Measurements from ENCODE around the gene METTL23. TPM values are rescaled to one million over a fixed set of nuclear protein-coding genes. Genes with fewer than 3 reads are reported as not detected.

Gene METTL23
- total RNA-seq, 3 donors from 2014 or later (not counting 1 experiment from before 2014, with no cell fraction given), result 31.9 to 57.7 (median 34.2) TPM

GRCh38 chr17:76775021-76775600, 48.5 kb downstream of the METTL23 start:
- Histone ChIP-seq H3K4me1 (ENCODE audit: control insufficient read depth, insufficient read depth, low read length) (peaks cover 16% of the 10 kb centered on the region), H3K9me3 (ENCODE audit: control insufficient read depth, insufficient read depth, low read length) (no peaks in the 10 kb centered on the region), H3K4me3 (ENCODE audit: low read length) (no peak overlapping the region), H3K36me3 (ENCODE audit: control insufficient read depth, insufficient read depth, low read length) (peaks cover 41% of the 10 kb centered on the region), H3K27me3 (ENCODE audit: control insufficient read depth, insufficient read depth, low read length) (no peaks in the 10 kb centered on the region), H3K27ac (ENCODE audit: low read length) (no peak overlapping the region)
- 96% methylated on average over 10 of the region's 10 CpGs for WGBS (ENCODE audit: insufficient coverage)
- H3K4me1 Mint-ChIP-seq, result peaks cover 10 to 15% of the 10 kb centered on the region in 2 donors
- H3K4me3 Mint-ChIP-seq, result no peak overlapping the region
- H3K9me3 Mint-ChIP-seq, result no peaks in the 10 kb centered on the region
- no peaks in the 10 kb centered on the region for H3K27me3 Mint-ChIP-seq (ENCODE audit: low read depth in 2 of 2)
- no peaks in the 10 kb centered on the region for H3K36me3 Mint-ChIP-seq
- no peak for ATAC-seq
- no peak overlapping the region for H3K27ac Mint-ChIP-seq
- TF ChIP-seq CTCF (IDR thresholded peaks at IDR 0.05), result no peak
- DNase-seq, result no peak
- intact Hi-C loops (cut with micrococcal nuclease), result loop anchor here (2.0 kb wide), 1 partner anchor 30 kb away; no protein-coding TSS in a partner anchor

GRCh38 chr17:76781056-76781982, 54.7 kb downstream of the METTL23 start:
- Histone ChIP-seq H3K4me3 (ENCODE audit: low read length) (no peak overlapping the region), H3K36me3 (ENCODE audit: control insufficient read depth, insufficient read depth, low read length) (peaks cover 27% of the 10 kb centered on the region), H3K9me3 (ENCODE audit: control insufficient read depth, insufficient read depth, low read length) (no peaks in the 10 kb centered on the region), H3K27me3 (ENCODE audit: control insufficient read depth, insufficient read depth, low read length) (no peaks in the 10 kb centered on the region), H3K27ac (ENCODE audit: low read length) (no peak overlapping the region), H3K4me1 (ENCODE audit: control insufficient read depth, insufficient read depth, low read length) (no peaks in the 10 kb centered on the region)
- Mint-ChIP-seq H3K36me3 (no peaks in the 10 kb centered on the region), H3K27ac (no peak overlapping the region), H3K27me3 (ENCODE audit: low read depth in 2 of 2) (no peaks in the 10 kb centered on the region), H3K4me3 (no peak overlapping the region), H3K9me3 (no peaks in the 10 kb centered on the region), H3K4me1 (no peaks in the 10 kb centered on the region)
- WGBS (ENCODE audit: insufficient coverage), result 96% methylated on average over 12 of the region's 12 CpGs
- ATAC-seq (no peak), DNase-seq (peak in 1 of 2 donors; percentile 47)
- intact Hi-C loops (cut with micrococcal nuclease), result no loop called here
- TF ChIP-seq CTCF (IDR thresholded peaks at IDR 0.05), result no peak

DNA sequence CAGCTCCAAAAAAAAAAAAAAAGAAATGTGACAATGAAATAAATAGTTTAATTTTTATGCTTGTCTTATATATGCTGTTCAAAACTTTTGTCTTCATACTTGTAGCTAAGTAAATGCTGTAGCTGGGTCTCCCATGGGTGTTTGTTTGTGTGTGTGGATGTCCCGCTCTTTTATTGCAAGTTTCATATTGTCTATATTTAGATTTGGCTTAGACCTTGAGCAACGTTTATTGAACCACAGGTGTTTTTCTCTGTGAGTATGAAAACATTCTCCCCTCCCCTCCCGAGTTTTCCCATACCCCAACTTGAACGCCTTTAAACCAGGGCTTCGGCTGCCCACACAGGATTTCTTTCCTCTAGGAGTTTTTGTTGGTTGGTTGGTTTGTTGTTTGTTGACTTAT, 56.5 kb downstream of the METTL23 start:
- intact Hi-C loops (cut with micrococcal nuclease), result no loop called here
- Histone ChIP-seq H3K4me3 (ENCODE audit: low read length) (no peak overlapping the region), H3K27ac (ENCODE audit: low read length) (no peak overlapping the region), H3K27me3 (ENCODE audit: control insufficient read depth, insufficient read depth, low read length) (no peaks in the 10 kb centered on the region), H3K4me1 (ENCODE audit: control insufficient read depth, insufficient read depth, low read length) (no peaks in the 10 kb centered on the region), H3K36me3 (ENCODE audit: control insufficient read depth, insufficient read depth, low read length) (peaks cover 17% of the 10 kb centered on the region), H3K9me3 (ENCODE audit: control insufficient read depth, insufficient read depth, low read length) (no peaks in the 10 kb centered on the region)
- no peaks in the 10 kb centered on the region for H3K4me1 Mint-ChIP-seq
- WGBS (ENCODE audit: insufficient coverage), result 88% methylated on average over 1 of the region's 5 CpGs
- ATAC-seq, result no peak
- no peaks in the 10 kb centered on the region for H3K36me3 Mint-ChIP-seq
- H3K9me3 Mint-ChIP-seq, result no peaks in the 10 kb centered on the region
- no peak overlapping the region for H3K4me3 Mint-ChIP-seq
- TF ChIP-seq CTCF (IDR thresholded peaks at IDR 0.05), result no peak
- DNase-seq, result no peak
- H3K27me3 Mint-ChIP-seq (ENCODE audit: low read depth in 2 of 2), result no peaks in the 10 kb centered on the region
- no peak overlapping the region for H3K27ac Mint-ChIP-seq

Other genes starting within 250 kb of the METTL23 start
- gene RHBDF2, start 225.4 kb upstream of the METTL23 start, total RNA-seq, result 100 to 1,000 TPM; 194 to 233 (median 202) TPM
- under 1 TPM; 0.12 to 0.33 (median 0.16) TPM for gene CYGB, start 189.1 kb upstream of the METTL23 start, total RNA-seq
- gene PRCD, start 186.8 kb upstream of the METTL23 start, total RNA-seq, result 1 to 10 TPM in 1 of 3 donors, under 1 TPM in 2; 0.77 to 1.1 (median 0.82) TPM
- gene ST6GALNAC2, start 141.0 kb upstream of the METTL23 start, total RNA-seq, result under 1 TPM in 1 of 3 donors, not detected in 2; 0.65 TPM
- gene ST6GALNAC1, start 83.1 kb upstream of the METTL23 start, total RNA-seq, result 1 to 10 TPM in 1 of 3 donors, not detected in 2; 1.0 TPM
- gene MXRA7, start 15.9 kb upstream of the METTL23 start, total RNA-seq, result 10 to 100 TPM; 31.6 to 47.6 (median 46.5) TPM
- 100 to 1,000 TPM; 169 to 257 (median 195) TPM for gene JMJD6, start 233 bp upstream of the METTL23 start, total RNA-seq
- gene SRSF2, start 10.5 kb downstream of the METTL23 start, total RNA-seq, result 100 to 1,000 TPM; 402 to 548 (median 503) TPM
- gene MFSD11, start 11.3 kb downstream of the METTL23 start, total RNA-seq, result 10 to 100 TPM; 32.7 to 44.0 (median 33.9) TPM
- gene MGAT5B, start 141.6 kb downstream of the METTL23 start, total RNA-seq, result not detected

Measured in natural killer cell (primary cell).